GM10248 (cell line): ENCODE data around the gene RNF217.

Source experiments
- CTCF ChIA-PET: fragments of 300-600 bp; sonication (Branson Sonifier 250); formaldehyde crosslinking; extraction: SDS; loops from one replicate; lab custom pipeline; 2021; ENCODE audit warnings: antibody characterized with exemption; lab: Yijun Ruan, JAX
- POLR2A ChIA-PET: fragments of 350-650 bp; sonication (Branson Sonifier 250); formaldehyde crosslinking; extraction: SDS; loops from one replicate; lab custom pipeline; 2020; ENCODE audit warnings: antibody characterized with exemption; lab: Yijun Ruan, JAX
- DNase-seq: peaks from one replicate; pipeline ENCODE4 v3.0.0; 2012; ENCODE audit errors: extremely low spot score
- TF ChIP-seq, protein P1 (sequence below): IDR thresholded peaks from 2 replicates; pipeline ENCODE4 v1.5.1; 2012; ENCODE audit warnings: mild to moderate bottlenecking, low read depth; ENCODE audit errors: extremely low read depth, missing control alignments, control extremely low read depth

RNF217 gene

GRCh38 chr6:124928851-124929250 is 33.4 kb upstream of the RNF217 start:
- POLR2A ChIA-PET, result no interaction called here
- TF ChIP-seq, protein P1, sequence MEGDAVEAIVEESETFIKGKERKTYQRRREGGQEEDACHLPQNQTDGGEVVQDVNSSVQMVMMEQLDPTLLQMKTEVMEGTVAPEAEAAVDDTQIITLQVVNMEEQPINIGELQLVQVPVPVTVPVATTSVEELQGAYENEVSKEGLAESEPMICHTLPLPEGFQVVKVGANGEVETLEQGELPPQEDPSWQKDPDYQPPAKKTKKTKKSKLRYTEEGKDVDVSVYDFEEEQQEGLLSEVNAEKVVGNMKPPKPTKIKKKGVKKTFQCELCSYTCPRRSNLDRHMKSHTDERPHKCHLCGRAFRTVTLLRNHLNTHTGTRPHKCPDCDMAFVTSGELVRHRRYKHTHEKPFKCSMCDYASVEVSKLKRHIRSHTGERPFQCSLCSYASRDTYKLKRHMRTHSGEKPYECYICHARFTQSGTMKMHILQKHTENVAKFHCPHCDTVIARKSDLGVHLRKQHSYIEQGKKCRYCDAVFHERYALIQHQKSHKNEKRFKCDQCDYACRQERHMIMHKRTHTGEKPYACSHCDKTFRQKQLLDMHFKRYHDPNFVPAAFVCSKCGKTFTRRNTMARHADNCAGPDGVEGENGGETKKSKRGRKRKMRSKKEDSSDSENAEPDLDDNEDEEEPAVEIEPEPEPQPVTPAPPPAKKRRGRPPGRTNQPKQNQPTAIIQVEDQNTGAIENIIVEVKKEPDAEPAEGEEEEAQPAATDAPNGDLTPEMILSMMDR, result no peak
- CTCF ChIA-PET, result interaction anchor here (0.9 to 1.5 kb wide), 4 partner anchors 11 to 55 kb away, joined by 3 to 5 read pairs (median 4); no protein-coding TSS in a partner anchor
- no peak for DNase-seq

DNA sequence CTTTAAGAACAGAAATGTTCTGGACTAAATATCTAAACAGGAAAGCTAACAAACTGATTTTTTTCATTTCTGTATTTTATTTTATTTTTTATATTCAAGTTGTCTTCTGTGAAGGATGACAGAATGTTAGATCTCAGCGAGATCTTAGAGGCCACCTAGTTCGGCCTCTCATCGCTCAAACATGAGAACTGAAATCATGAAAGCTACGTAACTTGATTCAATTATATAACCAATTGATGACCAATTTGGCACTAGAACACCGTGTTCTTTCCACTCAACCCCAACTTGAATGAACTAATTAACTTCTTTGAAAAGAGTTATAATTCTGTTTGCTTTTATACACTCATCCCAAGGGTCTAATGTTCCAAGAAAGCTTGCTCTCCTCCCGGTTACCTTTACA is 24.6 kb upstream of the RNF217 start:
- DNase-seq, result no peak
- ChIA-PET CTCF (no interaction called here), POLR2A (no interaction called here)
- TF ChIP-seq, protein P1, result no peak

GRCh38 chr6:124941259-124941658 is 21.0 kb upstream of the RNF217 start:
- CTCF ChIA-PET, result interaction anchor here (1.1 to 1.2 kb wide), 2 partner anchors 11 to 15 kb away, joined by 4 to 5 read pairs; no protein-coding TSS in a partner anchor
- POLR2A ChIA-PET, result no interaction called here
- no peak for DNase-seq
- TF ChIP-seq, protein P1, result no peak

DNA sequence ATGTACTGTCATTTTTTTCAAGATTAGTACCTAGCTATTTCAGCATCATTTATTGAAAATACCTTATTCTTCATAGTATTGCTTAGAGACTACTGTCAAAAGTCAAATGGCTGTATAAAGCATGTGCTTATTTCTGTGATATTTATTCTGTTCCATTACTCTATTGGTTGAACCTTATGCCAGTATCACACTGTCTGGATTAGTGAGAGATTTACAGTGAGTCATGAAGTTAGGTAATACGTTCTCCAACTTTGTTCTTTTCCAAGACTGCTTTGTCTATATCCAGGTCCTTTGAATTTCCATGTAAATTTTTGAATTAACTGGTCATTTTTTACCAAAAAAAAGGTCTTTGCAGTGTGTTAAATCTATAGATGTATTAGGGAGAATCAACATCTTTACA is 18.6 kb upstream of the RNF217 start:
- TF ChIP-seq, protein P1, result no peak
- DNase-seq, result no peak
- CTCF ChIA-PET, result no interaction called here
- POLR2A ChIA-PET, result no interaction called here

GRCh38 chr6:124947971-124948451 is 14.2 kb upstream of the RNF217 start:
- ChIA-PET CTCF (interaction anchor here (0.8 kb wide), 1 partner anchor 17 kb away, joined by 3 read pairs; no protein-coding TSS in a partner anchor), POLR2A (no interaction called here)
- TF ChIP-seq, protein P1, result no peak
- DNase-seq, result no peak

DNA sequence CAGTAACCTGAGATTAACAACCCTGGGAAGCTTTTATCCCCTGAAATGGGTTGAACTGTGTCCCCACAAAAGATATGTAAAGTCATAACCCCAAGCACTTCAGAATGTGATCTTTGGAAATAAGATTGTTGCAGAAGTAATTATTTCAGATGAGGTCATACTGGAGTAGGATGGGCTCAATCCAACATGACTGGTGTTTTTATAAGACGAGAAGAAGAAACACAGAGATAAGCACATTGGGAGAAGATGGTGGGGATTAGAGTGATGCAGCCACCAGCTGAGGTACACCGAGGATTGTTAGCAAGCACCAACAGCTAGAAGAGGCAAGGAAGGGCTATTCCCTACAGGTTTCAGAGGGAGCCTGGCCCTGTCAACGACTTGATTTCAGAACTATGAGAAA is 12.5 kb upstream of the RNF217 start:
- CTCF ChIA-PET, result interaction anchor here (0.9 kb wide), 1 partner anchor 9 kb away, joined by 3 read pairs; no protein-coding TSS in a partner anchor
- TF ChIP-seq, protein P1, result no peak
- POLR2A ChIA-PET, result no interaction called here

More for the DNA sequence above, 12.5 kb upstream of the RNF217 start:
- DNase-seq, result no peak
